LNCaP clone FGC (cell line): ENCODE results near the gene GPS2.

Experiments used
- DNase-seq: peaks from one replicate; pipeline ENCODE4 v3.0.0-alpha.2; 2011; ENCODE audit warnings: low read depth
- H3K4me3 ChIP-seq: 2 replicates; pipeline ENCODE4 v1.5.1; 2011; ENCODE audit warnings: mild to moderate bottlenecking, low read depth, low read length, control low read depth
- CTCF ChIP-seq: IDR thresholded peaks from 2 replicates; pipeline ENCODE4 v1.5.1; 2012; ENCODE audit warnings: mild to moderate bottlenecking; ENCODE audit not compliant: control insufficient read depth, insufficient read depth; ENCODE audit errors: extremely low read depth

GPS2 gene

GRCh38 chr17:7290685-7291084 lies 24.5 kb downstream of the GPS2 start:
- no peak for TF ChIP-seq CTCF
- no peak for DNase-seq
- no peak overlapping the region for H3K4me3 ChIP-seq

GRCh38 chr17:7290166-7290565 lies 25.0 kb downstream of the GPS2 start:
- no peak for TF ChIP-seq CTCF
- DNase-seq, result no peak
- no peak overlapping the region for H3K4me3 ChIP-seq

GRCh38 chr17:7289256-7290032 lies 25.7 kb downstream of the GPS2 start:
- no peak for TF ChIP-seq CTCF
- H3K4me3 ChIP-seq, result no peak overlapping the region
- no peak for DNase-seq

GRCh38 chr17:7285679-7286078 lies 29.5 kb downstream of the GPS2 start:
- DNase-seq, result no peak
- no peak for TF ChIP-seq CTCF
- no peak overlapping the region for H3K4me3 ChIP-seq

DNA sequence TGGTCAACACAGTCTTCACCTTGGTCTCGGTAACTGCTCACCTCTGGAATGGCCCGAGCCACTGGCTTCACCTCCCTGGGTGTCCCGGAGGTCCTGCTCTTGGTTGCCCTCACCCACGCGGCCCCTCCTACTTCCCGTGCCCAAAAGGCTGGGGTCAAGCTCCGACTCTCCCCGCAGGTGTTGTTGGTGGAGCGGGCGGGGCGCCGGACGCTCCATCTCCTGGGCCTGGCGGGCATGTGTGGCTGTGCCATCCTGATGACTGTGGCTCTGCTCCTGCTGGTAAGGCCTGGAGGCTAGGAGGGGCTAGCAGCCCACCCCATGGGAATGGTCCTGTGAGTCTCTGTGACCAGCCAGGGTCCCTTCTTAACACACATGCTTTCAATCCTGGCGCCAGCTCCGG lies 30.2 kb downstream of the GPS2 start:
- no peak for TF ChIP-seq CTCF
- H3K4me3 ChIP-seq, result no peak overlapping the region
- DNase-seq, result no peak

DNA sequence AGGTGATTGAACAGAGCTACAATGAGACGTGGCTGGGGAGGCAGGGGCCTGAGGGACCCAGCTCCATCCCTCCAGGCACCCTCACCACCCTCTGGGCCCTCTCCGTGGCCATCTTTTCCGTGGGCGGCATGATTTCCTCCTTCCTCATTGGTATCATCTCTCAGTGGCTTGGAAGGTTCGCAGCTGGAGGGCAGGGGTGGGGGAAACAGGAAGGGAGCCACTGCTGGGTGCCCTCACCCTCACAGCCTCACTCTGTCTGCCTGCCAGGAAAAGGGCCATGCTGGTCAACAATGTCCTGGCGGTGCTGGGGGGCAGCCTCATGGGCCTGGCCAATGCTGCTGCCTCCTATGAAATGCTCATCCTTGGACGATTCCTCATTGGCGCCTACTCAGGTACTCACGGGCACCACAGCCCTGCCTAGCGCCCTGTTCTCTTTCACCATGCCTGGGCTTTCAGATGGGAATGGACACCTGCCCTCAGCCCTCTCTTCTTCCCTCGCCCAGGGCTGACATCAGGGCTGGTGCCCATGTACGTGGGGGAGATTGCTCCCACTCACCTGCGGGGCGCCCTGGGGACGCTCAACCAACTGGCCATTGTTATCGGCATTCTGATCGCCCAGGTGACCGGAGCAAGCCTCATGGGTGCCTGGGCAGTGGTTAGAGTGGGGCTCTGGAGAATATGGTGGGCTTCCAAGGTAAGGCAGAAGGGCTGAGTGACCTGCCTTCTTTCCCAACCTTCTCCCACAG lies 31.5 kb downstream of the GPS2 start:
- no peak for TF ChIP-seq CTCF
- no peak for DNase-seq
- no peak overlapping the region for H3K4me3 ChIP-seq
